NCI-H2227 (cell line): Measurements from ENCODE around the gene SLC25A40.

ENCODE experiments used
- DNase-seq: peaks from one replicate; lab custom pipeline; 2025; ENCODE audit not compliant: unreplicated experiment; lab: John Stamatoyannopoulos, UW

SLC25A40 gene

GRCh38 chr7:87785368-87785995, 90.7 kb downstream of the SLC25A40 start:
- DNase-seq: no peak

- DNase-seq: no peak
Observed at GRCh38 chr7:87784424-87784823, 91.7 kb downstream of the SLC25A40 start.
